Measurements from ENCODE around the gene MGME1.

Gene MGME1

DNA sequence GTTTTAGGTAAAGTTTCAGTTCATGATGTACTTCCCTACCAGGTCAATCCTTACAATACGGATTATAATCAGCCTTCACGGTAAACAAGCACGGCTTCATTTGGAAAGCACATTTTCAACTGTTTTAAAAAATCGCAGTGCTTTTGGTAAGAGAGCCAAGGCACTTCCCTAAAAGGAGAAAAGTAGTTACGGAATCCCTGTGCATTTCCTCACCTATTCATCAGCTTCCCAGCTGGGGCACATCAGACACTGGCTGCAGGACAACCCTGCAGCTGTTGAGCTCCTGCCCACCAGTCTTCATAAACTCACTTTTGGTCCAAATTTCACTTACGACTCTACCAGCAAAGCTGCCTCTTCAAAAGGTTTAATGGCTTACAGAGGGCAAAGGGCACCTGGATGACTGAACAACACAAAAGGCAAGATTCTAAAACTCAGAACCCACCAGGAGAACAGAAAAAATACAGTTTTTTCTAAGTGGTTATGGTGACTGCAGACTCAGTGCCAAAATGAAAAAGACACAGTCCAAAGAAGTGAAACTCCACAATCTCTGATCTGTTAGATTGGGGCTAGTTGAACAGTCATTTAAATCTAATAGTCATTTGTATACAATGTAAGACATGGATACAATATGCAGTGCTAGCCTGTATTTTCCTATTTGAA is 7.8 kb upstream of the MGME1 start:
- H3K27ac ChIP-seq = peak overlapping the region; percentile 27 to 44
- no peak for DNase-seq (ENCODE audit: low spot score)
- TF ChIP-seq, protein P1, sequence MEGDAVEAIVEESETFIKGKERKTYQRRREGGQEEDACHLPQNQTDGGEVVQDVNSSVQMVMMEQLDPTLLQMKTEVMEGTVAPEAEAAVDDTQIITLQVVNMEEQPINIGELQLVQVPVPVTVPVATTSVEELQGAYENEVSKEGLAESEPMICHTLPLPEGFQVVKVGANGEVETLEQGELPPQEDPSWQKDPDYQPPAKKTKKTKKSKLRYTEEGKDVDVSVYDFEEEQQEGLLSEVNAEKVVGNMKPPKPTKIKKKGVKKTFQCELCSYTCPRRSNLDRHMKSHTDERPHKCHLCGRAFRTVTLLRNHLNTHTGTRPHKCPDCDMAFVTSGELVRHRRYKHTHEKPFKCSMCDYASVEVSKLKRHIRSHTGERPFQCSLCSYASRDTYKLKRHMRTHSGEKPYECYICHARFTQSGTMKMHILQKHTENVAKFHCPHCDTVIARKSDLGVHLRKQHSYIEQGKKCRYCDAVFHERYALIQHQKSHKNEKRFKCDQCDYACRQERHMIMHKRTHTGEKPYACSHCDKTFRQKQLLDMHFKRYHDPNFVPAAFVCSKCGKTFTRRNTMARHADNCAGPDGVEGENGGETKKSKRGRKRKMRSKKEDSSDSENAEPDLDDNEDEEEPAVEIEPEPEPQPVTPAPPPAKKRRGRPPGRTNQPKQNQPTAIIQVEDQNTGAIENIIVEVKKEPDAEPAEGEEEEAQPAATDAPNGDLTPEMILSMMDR (IDR thresholded peaks at IDR 0.05) = no peak
- peak overlapping the region; percentile 35 for H3K4me3 ChIP-seq

DNA sequence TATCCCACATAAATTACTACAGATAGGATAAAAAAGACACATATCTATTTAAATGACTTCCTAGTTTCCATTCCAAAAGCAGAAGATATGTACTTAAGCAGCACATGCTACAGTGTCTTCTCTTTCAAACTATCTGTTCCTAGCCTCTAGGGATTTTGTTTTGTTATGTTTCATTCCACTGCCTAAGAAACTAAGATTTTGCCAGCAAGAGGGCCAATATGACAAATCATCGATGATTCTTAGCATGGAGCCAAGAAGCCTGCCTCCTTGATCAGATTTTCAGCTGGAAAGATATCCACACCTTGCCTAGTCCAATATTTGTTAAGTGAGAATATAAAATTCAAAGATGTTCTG is 7.3 kb upstream of the MGME1 start:
- Histone ChIP-seq H3K27ac (peak overlapping the region; percentile 27 to 44), H3K4me3 (peak overlapping the region; percentile 35)
- TF ChIP-seq, protein P1 (IDR thresholded peaks at IDR 0.05) = no peak
- no peak for DNase-seq (ENCODE audit: low spot score)

DNA sequence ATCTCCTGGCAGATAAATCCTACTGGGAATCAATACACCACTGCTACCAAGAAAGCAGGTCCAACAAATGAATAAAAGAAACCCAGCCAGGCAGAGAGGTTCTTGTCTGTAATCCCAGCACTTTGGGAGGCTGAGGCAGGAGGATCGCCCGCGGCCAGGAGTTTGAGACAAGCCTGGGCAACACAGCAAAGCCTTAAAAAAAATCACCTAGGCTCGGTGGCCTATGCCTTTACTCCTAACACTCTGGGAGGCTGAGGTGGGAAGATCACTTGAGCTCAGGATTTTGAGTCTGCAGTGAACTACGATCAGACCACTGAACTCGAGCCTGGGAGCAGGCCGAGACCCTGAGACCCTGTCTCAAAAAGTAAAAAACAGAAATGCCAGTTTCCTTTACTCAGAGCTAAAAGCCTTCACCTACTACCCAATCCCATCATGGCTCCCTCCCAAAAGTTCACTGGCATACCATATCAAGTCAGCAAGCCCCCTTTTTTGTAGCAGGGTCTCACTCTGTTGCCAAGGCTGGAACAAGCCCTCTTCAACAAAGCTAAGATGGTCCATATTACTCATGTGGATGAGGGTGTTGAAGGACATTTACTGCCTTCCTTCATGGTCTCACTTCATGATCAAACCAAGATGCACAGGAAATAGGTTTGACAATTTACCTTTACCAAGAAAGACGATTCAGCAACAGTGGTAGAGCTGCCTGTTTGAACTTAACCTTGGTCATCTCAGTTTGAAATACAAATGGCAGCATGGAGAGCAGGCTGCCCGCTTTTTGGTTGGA is 5.5 kb upstream of the MGME1 start:
- TF ChIP-seq, protein P1 (IDR thresholded peaks at IDR 0.05) = no peak
- Histone ChIP-seq H3K27ac (peak overlapping the region; percentile 28 to 29), H3K4me3 (no peak overlapping the region)
- DNase-seq (ENCODE audit: low spot score) = no peak

DNA sequence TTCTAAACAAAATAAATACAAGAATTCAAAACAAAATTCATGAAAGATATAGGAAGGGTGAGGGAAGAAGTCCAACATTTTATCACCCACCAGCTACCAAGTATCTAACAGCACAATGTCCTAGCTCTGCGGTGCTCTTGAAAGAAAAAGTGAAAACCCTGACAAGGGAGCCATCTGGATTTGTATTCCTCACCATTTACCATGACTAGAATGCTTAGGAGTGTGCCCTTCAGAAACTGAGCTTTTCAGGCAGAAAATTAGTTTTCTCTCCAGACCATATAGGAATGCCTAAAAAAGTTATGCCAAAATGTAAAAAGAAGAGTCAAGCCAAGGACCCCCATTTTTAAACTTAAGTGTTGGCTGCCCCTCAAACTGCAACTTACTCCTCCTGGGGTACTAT is 4.7 kb upstream of the MGME1 start:
- H3K27ac ChIP-seq = no peak overlapping the region
- TF ChIP-seq, protein P1 (IDR thresholded peaks at IDR 0.05) = no peak
- DNase-seq (ENCODE audit: low spot score) = no peak
- no peak overlapping the region for H3K4me3 ChIP-seq

DNA sequence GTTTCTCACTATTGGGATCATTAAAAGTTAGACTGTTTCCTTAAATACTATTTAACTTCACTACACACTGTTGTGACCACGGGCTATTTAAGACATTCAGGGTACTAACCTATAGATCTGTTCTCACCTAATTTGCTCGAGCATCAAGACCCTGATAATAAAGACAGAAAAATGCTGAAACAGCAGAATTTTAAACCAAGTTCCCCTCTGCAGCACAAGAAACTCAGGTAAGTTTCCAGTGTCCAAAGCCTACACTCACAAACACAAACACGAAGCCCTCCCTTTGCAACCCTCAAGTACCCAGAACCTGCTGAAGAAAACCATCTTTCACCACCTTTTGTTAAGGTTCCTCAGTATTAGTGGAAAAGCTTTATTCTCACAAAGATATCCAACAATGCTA is 4.2 kb upstream of the MGME1 start:
- Histone ChIP-seq H3K27ac (no peak overlapping the region), H3K4me3 (peak overlapping the region; percentile 84)
- no peak for DNase-seq (ENCODE audit: low spot score)
- TF ChIP-seq, protein P1 (IDR thresholded peaks at IDR 0.05) = no peak

DNA sequence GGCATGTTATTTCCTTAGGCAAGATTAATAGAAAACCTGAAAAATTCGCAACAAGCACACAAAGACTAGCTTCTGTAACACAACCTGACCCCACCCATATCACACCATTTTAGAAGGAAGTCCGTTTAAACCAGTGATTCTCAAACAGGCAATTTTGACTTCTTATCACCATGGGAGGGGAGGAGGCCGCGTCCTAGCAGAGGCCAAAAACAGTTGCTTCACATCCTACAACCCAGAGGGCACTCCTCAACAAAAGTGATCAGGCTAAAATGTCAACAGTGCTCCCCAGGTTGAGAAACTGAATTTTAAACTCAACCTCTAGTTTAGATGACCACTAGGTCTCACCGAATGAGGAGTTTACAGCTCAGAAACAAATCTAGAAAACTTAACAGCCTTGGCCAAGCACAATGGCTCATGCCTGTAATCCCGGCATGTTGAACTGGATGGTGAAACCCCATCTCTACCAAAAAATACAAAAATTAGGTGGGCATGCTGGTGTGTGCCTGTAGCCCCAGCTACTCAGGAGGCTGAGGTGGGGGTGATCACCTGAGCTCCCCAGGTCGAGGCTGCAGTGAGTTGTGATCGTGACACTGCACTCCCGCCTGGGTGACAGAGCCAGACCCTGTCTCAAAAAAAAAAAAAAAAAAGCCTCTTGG is 3.6 kb upstream of the MGME1 start:
- Histone ChIP-seq H3K27ac (peak overlapping the region; percentile 54 to 92), H3K4me3 (peak overlapping the region; percentile 84)
- DNase-seq (ENCODE audit: low spot score) = no peak
- TF ChIP-seq, protein P1 (IDR thresholded peaks at IDR 0.05) = no peak
